Activated CD8-positive, alpha-beta T cell treated with anti-CD3 and anti-CD28 coated beads for 36 hours (primary cell): ENCODE measurements around the gene MCCC1. TPM values are rescaled to one million over a fixed set of nuclear protein-coding genes. Genes with fewer than 3 reads are reported as not detected.

Experiments
- ATAC-seq: fragments of 200-7000 bp; cut with Tn5 transposase; one replicate; pipeline ENCODE4 v1.10.0; 2021; ENCODE audit warnings: mild to moderate bottlenecking, moderate library complexity
- CTCF ChIA-PET: fragments of 350-600 bp; sonication (Branson Sonifier 250); formaldehyde crosslinking; loops from one replicate; lab custom pipeline; 2021; ENCODE audit warnings: antibody characterized with exemption; lab: Charles Lee
- POLR2A ChIA-PET: fragments of 350-600 bp; sonication (Branson Sonifier 250); formaldehyde crosslinking; loops from one replicate; lab custom pipeline; 2021; ENCODE audit warnings: antibody characterized with exemption; lab: Charles Lee
- DNase-seq: peaks from one replicate; pipeline ENCODE4 v3.0.0-alpha.2; 2020
- H3K27ac Mint-ChIP-seq: one replicate; pipeline ENCODE4 v1.8.0; 2021; ENCODE audit warnings: mild to moderate bottlenecking, mixed read lengths
- H3K27me3 Mint-ChIP-seq: one replicate; pipeline ENCODE4 v1.8.0; 2021; ENCODE audit warnings: mixed read lengths
- H3K36me3 Mint-ChIP-seq: one replicate; pipeline ENCODE4 v1.8.0; 2021; ENCODE audit warnings: low read depth, mixed read lengths
- H3K4me1 Mint-ChIP-seq: one replicate; pipeline ENCODE4 v1.8.0; 2021; ENCODE audit warnings: low read depth, mixed read lengths
- H3K4me3 Mint-ChIP-seq: one replicate; pipeline ENCODE4 v1.8.0; 2021; ENCODE audit warnings: mild to moderate bottlenecking, moderate library complexity, mixed read lengths
- H3K9me3 Mint-ChIP-seq: one replicate; pipeline ENCODE4 v1.8.0; 2021; ENCODE audit warnings: mixed read lengths
- CTCF ChIP-seq: fragments of 200-600 bp; IDR thresholded peaks from one replicate; pipeline ENCODE4 v1.8.0; 2022; ENCODE audit warnings: antibody characterized with exemption, mild to moderate bottlenecking
- intact Hi-C: fragments of 100-400 bp; cut with micrococcal nuclease; formaldehyde crosslinking; loops from one replicate; pipeline ENCODE4 v1.10.0; 2022
- total RNA-seq, 2 experiments: library from RNA; stranded (reverse); gene quantifications; one replicate each; pipeline ENCODE4 v1.2.3, GENCODE V29; 2021

MCCC1 gene
- total RNA-seq, 2 experiments from 2014 or later = 35.0 to 38.0 TPM

DNA sequence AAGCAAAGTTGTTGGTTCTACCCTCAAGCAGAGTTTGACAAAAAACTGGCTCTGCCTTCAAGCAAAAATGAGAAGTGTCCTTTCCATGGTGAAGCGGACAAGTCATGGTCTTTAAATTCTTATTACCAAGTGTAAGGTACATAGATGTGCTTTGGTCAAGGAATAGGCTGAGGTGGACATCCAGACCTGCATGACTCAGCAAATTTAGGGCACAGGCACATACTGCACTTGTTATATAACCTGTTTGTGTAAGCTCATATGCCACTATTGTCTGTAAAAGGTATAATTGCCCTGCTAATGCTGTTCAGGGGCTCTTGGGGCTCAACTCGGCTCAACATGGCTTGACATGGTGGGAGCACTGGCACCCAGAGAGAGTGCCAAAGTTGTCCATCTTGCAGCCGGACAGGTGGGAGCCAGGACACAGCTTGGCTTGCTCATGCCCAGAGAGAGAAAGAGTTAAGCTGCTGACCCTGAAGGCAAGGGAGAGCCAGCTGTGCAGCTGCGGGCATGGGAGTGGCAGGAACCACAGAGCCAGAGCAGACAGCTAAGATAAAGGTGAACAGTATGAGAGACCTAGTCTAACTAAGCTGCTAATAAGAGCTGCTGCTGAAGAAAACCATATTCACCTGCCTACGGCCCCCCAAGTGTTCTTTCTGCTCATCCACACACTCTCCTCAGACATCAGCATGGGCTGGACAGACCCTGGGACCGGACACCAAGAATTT is 17.7 kb downstream of the MCCC1 start:
- ATAC-seq (no peak), DNase-seq (no peak)
- Mint-ChIP-seq H3K4me3 (no peak overlapping the region), H3K9me3 (peaks cover 8% of the 10 kb centered on the region), H3K36me3 (peaks cover 71% of the 10 kb centered on the region), H3K27me3 (no peaks in the 10 kb centered on the region), H3K27ac (no peak overlapping the region), H3K4me1 (no peaks in the 10 kb centered on the region)
- TF ChIP-seq CTCF = no peak
- intact Hi-C loops = no loop called here
- CTCF ChIA-PET = interaction anchor here (5.8 kb wide), 1 partner anchor 15 kb away, joined by 58 read pairs; the partner anchor contains the start of gene MCCC1
- POLR2A ChIA-PET = no interaction called here

DNA sequence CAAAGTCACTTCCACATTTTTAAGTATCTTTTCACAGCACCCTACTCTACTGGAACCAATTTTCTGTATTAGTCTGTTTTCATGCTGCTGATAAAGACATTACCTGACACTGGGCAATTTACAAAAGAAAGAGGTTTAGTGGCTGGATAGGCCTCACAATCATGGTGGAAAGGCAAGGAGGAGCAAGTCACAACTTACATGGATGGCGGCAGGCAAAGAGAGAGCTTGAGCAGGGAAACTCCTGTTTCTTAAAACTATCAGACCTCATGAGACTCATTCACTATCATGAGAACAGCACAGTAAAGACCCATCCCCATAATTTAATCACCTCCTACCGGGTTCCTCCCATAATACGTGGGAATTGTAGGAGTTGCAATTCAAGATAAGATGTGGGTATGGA is 18.7 kb downstream of the MCCC1 start:
- ATAC-seq (no peak), DNase-seq (no peak)
- CTCF ChIA-PET = no interaction called here
- intact Hi-C loops = no loop called here
- H3K9me3 Mint-ChIP-seq = peaks cover 8% of the 10 kb centered on the region
- no peak overlapping the region for H3K4me3 Mint-ChIP-seq
- no peaks in the 10 kb centered on the region for H3K4me1 Mint-ChIP-seq
- H3K27ac Mint-ChIP-seq = no peak overlapping the region
- POLR2A ChIA-PET = no interaction called here
- no peaks in the 10 kb centered on the region for H3K27me3 Mint-ChIP-seq
- peaks cover 73% of the 10 kb centered on the region for H3K36me3 Mint-ChIP-seq
- no peak for TF ChIP-seq CTCF

GRCh38 chr3:183074881-183075280 is 24.4 kb downstream of the MCCC1 start:
- Mint-ChIP-seq H3K9me3 (peaks cover 10% of the 10 kb centered on the region), H3K4me1 (peaks cover 16% of the 10 kb centered on the region), H3K4me3 (no peak overlapping the region), H3K27ac (peak overlapping the region; percentile 9), H3K36me3 (peaks cover 62% of the 10 kb centered on the region), H3K27me3 (no peaks in the 10 kb centered on the region)
- ATAC-seq (no peak), DNase-seq (no peak)
- ChIA-PET POLR2A (interaction anchor here (0.7 kb wide), 1 partner anchor 16 kb away, joined by 3 read pairs; no protein-coding TSS in a partner anchor), CTCF (interaction anchor here (1.4 kb wide), 1 partner anchor 11 kb away, joined by 5 read pairs; no protein-coding TSS in a partner anchor)
- TF ChIP-seq CTCF = no peak
- intact Hi-C loops = no loop called here

DNA sequence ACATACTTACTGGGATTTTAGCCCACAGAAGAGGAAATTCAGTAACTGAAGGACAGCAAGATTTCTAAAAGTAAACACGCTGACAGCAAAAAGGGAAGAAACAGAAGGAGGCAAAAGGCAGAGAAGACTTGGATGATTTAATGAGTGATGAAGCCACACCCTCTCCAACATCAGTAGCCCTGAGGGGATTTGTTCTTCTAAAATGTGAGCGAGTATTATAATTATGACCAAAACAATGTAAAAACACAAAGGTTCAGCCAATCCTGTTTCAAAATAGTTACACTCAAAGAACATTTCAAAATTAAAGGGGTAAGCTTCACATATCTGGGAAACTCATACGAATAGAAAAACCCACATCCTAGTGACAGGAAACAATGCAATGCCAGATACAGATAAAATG is 25.0 kb downstream of the MCCC1 start:
- Mint-ChIP-seq H3K9me3 (peaks cover 10% of the 10 kb centered on the region), H3K36me3 (peaks cover 60% of the 10 kb centered on the region), H3K4me1 (peaks cover 16% of the 10 kb centered on the region), H3K27ac (no peak overlapping the region), H3K27me3 (no peaks in the 10 kb centered on the region), H3K4me3 (no peak overlapping the region)
- intact Hi-C loops = no loop called here
- POLR2A ChIA-PET = no interaction called here
- ATAC-seq (no peak), DNase-seq (no peak)
- CTCF ChIA-PET = interaction anchor here (1.4 kb wide), 1 partner anchor 12 kb away, joined by 5 read pairs; no protein-coding TSS in a partner anchor
- no peak for TF ChIP-seq CTCF

DNA sequence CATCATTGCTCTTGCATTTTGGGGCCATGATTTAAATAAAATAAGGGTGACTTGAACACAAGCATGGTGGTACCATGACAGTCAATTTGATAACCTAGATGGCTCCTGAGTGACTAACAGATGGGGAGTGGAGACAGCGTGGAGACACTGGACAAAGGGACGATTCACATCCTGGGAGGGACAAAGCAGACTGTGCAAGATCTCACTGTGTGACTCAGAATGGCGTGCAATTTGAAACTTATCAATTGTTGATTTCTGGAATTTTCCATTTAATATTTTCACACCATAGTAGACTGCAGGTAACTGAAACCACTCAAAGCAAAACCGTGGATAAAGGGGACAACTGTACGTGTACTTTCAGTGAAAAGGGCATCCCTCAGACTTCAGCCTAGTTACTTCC is 25.5 kb downstream of the MCCC1 start:
- Mint-ChIP-seq H3K4me1 (peaks cover 16% of the 10 kb centered on the region), H3K4me3 (no peak overlapping the region), H3K9me3 (peaks cover 6% of the 10 kb centered on the region), H3K27me3 (no peaks in the 10 kb centered on the region), H3K36me3 (peaks cover 58% of the 10 kb centered on the region), H3K27ac (no peak overlapping the region)
- ChIA-PET CTCF (interaction anchor here (1.4 kb wide), 2 partner anchors 12 kb away, joined by 3 to 5 read pairs; no protein-coding TSS in a partner anchor), POLR2A (no interaction called here)
- ATAC-seq (peak; percentile 67), DNase-seq (peak; percentile 12)
- TF ChIP-seq CTCF = no peak
- intact Hi-C loops = no loop called here
